NCI-H82 (cell line): ENCODE data around the gene SMARCC2.
"Not testable (repeated sequence)": the region's sequence is repeated elsewhere in the genome, so short reads cannot be mapped to it uniquely, and the experiment has no call there.

Experiments used
- DNase-seq: peaks from one replicate; lab custom pipeline; 2025; lab: John Stamatoyannopoulos, UW

SMARCC2 gene

DNA sequence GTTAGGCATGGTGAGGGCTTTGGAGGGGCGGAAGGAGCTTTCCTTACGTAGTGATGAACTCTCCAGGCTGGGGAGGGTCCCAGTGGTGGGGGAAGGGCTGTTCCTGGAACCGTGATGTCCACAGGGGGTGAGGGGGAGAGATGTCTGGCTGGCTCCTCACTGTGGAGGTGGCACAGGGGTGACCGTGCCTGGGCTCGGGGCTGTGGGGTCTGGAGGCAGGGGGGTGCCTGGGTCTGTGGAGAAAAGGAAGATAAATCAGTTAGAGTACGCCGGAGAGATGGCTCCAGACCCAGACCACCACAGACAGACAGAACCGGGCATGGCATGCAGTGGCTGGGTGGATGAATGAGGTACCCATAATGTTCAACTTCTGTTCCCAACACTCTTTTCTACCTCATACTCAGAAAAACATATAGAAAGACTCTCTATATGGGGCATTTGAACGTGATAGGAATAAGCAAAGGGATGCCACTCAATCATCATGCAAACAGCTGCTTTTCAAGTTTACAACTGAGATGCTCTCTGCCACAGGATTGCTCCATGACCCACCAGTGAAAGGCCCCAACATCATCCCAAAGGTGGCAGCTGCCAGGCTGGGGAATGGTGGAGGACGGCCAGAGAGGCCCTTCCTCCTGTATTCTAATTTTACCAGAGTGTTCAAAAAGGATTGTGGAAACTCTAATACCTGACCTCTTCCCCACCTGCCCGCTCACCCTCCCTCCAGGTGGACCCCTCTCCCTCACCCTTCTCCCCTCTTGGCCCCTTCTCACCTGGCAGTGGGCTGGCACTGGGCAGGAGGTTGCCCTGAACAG, 25.5 kb downstream of the SMARCC2 start:
- DNase-seq, result no peak

DNA sequence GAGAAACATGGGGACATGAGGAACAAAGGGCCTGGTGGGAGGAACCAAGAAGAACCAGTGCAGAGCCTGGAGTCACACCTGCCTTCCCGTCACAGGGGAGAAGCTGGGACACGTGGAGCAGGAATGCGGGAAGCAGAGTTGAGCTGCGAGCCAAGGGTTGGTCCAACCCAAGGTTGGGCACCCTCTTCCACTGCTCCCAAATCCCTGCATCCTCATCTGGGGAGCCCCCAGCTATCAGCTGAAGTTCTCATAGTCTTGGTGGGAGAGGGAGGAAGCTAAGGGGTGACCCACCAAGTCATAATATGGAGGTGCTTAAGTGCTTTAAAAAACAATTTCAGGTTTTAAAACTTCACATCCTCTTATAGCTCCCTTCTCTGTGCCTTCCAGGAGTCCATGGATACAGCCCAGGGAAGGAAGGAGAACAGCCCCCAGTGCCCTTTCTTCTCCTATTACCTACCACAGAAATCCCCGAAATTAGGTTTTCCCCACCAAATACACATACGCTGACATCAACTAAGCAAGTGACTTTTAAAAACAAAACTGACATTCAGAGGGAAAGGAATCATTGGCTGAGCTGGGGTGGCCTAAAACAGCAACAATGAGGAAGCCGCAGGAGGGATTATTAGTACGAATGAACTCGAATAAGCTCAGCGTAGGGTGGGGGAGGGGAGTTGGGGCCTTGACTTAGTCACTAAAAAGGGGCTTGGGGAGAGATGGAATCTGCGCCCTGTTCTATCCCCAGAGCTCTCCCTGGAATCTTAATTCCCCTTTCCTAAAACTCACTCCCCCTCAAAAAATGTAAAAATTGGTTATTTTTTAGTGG, 26.6 kb downstream of the SMARCC2 start:
- DNase-seq, result peak; percentile 47

DNA sequence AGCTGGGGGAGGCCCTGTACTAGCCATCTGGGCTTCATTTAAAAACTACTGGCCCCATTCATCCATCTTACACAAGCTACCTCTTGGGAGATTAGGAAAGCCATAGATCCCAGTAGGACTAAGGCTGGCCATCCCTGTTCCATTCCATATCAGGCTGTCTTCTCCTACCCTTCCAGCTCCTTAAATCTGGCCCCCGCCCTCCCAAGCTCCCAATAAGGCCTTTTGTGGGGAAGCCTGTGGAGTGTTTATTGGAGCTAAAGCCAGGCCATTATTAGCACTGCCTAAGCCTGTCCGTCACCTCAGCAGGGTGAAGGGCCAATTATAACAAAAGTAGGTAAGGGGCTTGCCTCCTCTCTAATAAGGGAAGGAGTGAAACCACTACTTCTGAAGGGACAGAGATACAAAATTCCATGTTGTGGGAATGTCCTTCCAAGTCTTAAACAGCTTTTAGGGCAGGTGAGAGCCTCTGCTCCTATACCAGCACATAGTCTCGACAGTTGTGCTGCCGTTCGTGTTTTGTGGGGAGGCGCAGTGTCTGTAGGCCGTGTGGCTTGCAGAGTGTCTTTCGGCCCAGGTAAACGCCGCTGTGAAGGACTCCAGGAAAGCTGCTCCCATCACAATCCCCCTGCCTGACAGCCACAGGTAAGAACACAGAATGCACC, 27.5 kb downstream of the SMARCC2 start:
- no peak for DNase-seq

DNA sequence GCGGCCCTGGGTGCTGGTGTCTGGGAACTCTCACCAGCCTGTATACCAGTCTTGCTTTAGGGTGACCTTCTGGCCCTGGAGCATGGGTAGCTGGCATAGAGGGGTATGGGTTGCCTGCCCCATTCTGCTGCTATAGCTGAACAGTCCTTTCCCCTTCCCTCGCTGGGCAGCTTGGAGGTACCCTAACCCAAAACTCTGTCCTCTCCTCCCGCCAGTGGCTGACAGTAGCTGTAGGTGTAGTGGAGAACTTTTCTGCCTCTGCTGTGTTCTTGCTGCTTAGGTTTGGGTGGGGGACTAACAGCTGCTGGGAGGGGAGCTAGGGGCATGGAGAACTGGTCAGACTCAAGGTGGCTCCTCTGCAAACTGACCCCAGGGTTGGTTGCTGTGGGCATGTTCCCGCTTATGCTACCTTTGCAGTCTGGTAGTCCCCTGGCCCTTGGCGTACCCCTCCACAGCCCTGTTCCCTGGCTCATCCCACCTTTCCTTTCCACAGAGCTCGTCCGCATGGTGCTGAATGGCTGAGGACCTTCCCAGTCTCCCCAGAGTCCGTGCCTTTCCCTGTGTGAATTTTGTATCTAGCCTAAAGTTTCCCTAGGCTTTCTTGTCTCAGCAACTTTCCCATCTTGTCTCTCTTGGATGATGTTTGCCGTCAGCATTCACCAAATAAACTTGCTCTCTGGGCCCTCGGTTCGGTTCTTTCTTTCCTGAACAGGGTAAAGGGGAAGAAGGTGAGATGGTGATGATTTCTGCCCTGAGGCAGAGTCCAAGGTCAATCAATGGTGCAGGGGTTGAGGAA, 28.2 kb downstream of the SMARCC2 start:
- no peak for DNase-seq

DNA sequence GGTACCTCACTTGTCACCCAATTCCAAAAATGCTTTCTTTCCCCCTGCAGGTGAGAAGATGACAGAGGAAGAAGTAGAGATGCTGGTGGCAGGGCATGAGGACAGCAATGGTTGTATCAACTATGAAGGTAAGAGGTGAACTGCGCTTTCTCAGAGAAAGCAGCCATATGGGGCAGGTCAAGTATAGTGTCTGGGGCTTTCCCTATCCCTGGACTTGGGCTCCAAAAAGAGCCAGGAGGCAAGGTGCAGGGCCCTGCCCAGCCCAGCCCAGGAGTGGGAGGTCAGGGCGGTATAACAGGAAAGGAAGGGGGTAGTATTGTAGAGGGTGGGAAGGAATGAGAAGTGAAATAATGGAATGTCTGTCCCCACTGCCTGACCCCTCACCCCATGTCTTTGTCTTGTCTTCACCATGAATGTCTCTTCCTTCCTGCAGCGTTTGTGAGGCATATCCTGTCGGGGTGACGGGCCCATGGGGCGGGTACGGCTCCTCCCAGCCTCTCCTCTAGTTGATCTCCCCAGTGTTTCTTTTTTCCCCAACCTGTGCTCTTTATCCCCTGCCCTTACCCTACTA, 29.0 kb downstream of the SMARCC2 start:
- DNase-seq, result no peak

DNA sequence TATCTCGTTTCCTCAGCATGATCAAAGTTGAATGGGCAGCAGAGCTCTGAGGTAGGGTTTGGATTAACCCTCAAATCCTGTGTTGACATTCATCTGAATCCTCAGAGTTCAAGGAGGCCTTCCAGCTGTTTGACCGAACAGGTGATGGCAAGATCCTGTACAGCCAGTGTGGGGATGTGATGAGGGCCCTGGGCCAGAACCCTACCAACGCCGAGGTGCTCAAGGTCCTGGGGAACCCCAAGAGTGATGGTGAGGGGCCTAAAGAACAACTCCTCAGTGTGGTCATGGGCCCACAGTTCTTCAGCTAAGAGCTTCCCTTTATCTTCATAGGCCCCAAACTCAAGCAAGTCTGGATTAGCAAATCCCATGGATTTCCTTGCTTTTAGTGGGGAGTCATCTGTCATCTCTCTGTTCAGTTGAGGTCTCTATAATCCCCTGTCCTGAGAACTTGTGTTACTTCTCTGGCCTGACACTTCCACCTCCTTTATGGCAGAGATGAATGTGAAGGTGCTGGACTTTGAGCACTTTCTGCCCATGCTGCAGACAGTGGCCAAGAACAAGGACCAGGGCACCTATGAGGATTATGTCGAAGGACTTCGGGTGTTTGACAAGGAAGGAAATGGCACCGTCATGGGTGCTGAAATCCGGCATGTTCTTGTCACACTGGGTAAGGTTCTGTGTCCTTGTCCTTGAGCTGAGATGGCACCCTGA, 29.6 kb downstream of the SMARCC2 start:
- DNase-seq, result no peak

DNA sequence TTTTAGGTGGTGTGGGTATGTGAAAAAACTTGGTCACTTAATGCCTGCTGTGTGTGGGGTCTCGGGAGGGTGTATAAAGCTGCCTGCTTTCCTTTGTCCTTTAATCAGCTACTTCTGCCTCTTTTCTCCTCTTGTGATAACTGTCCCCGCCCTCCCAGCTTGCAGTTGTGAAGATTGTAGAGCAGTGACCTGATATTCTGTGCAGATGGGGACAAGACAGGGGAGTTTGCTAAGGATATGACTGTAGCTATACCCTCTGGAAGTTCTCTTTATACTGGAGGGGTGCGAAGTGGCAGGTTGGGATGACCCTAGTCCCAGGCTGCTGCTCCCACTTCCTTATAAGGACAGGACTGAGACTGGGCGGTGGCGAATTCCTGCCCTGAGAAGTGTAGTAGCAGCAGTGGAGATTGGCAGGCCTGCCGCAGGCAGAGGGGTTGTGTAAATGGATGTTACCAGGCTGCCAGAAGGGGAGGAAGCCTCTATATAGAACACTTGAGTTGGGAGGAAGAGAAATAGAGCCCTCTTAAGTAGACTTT, 30.3 kb downstream of the SMARCC2 start:
- peak; percentile 59 for DNase-seq

DNA sequence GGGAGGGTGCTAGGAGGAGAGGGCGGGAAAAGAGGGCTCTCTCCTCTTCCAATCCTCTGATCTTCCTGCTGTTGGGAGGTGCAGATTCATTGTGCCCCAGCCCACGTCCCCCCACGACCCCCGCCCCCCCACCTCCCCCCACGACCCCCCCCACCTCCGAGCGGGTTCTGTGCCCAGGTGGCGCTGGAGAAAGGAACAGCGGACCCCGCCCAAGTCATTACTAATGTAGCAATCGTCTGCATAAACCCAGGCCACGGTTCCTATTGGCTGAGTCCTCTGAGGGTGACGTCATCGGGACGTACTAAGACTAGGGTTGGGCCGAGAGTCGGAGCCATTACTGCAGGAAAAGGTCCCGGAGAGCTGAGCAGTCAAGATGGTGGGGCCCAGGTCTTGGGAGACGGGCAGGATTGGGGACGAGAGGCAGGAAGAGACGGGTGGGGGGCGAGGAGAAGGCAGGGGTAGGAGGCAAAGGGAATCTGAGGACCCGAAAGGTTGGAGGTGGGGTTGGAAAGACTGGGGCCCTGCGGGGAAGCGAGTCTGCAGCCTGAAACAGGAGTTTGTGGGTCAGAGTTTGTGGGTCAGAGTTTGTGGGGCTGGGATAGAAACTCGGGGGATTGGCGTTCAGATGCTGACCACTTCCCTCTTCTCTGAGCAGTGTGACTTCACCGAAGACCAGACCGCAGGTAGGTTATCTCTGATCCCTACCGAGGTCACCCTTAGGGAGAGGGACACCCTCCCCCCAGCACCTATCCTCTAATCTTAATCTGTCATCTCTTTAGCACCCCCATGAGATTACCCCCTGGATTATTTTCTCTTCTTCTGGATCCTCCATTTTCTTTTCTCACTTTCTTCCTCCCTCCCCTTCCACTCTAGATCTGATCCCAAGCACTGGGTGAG, 31.0 kb downstream of the SMARCC2 start, which contains the start of gene MYL6:
Gene MYL6 (plus strand): TSS at position 331 of the 897 bp plus-strand sequence. CDS start 43 bp downstream, at position 374.
- peak; percentile 100 for DNase-seq

DNA sequence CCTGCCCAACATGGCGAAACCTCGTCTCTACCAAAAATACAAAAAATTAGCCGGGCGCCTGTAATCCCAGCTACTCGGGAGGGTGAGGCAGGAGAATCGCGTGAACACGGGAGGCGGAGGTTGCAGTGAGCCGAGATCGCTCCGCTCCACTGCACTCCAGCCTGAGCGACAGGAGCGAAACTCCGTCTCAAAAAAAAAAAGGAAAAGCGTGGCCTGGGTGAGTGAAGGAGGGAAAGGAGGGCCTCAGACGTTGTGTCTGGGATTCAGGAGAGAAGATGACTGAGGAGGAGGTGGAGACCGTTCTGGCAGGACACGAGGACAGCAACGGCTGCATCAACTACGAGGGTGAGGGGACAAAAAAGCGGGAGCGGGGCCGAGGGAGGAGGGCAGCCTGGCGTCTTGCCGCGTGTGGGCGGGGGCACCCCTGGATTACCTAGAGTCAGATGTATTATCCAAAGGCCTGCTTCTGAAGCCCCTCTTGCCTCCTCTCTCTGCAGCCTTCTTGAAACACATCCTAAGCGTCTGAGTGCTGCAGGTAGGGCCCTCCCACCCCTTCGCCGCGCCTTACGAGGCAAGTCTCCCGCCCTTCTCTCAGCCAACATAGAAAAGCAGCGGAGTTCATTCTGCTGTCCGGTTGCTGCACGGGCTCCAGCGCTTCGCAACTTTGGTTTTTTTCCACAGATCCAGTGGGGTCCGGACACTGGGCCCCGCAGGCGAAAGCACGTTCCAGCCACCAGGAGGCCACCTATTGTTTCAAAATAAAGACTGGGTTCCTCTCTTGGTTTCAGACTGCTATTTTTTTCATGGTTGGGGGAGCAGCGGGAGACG, 31.9 kb downstream of the SMARCC2 start:
- DNase-seq, result peak; percentile 87

DNA sequence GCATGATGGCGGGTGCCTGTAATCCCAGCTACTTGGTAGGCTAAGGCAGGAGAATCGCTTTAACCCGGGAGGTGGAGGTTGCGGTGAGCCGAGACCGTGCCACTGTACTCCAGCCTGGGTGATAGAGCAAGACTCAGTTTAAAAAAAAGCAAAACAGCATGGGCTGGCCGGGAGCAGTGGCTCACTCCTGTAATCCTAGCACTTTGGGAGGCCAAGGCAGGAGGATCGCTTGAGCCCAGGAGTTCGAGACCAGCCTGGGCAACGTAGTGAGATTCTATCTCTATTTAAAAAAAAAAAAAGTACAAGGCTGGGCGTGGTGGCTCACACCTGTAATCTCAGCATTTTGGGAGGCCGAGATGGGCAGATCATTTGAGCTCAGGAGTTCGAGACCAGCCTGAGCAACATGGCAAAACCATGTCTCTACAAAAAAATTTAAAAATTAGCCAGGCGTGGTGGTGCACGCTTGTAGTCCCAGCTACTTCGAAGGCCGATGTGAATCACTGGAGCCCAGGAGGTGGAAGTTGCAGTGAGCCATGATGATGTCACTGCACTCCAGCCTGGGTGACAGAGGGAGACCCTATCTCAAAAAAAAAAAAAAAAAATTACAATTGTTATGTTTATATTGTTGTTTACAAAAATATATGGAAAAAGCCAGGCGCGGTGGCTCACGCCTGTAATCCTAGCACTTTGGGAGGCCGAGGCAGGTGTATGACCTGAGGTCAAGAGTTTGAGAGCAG, 32.7 kb downstream of the SMARCC2 start:
- not testable (repeated sequence) for DNase-seq

DNA sequence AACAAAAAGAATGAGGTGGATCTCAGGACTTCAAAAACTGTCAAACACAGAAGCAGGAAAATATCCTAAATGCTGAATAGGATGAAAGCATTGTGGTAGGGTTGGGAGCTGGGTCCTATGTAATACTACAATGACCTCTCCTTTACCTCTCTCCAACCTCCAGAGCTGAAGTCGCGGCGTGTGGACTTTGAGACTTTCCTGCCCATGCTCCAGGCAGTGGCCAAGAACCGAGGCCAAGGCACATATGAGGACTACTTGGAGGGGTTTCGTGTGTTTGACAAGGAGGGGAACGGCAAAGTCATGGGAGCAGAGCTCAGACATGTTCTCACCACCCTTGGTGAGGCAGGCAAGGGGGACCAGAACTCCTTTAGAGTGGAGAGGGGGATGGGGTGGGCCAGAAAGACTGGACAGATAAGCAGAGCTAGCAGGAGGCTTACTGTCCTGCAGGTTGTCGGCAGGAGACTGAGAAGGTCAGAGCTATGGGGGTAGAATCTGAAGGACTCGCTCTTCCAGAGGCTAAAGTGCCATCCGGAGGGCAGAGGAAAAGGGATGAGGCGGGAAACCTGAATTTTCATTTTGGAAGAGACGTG, 33.9 kb downstream of the SMARCC2 start:
- no peak for DNase-seq

DNA sequence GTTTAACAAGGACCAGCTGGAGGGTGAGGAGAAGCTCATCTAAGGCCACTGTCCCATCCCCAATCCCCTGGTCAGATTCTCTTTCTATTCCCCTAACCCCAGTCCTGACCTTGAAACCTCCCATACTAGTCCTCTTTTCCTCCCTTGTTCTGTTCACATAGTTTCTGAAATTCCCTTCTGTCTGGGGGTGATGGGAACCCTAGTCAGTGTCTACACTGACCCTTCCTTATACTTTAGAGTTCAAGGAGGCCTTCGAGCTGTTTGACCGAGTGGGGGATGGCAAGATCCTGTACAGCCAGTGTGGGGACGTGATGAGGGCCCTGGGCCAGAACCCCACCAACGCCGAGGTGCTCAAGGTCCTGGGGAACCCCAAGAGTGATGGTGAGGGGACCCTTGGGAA, 34.5 kb downstream of the SMARCC2 start:
- no peak for DNase-seq

DNA sequence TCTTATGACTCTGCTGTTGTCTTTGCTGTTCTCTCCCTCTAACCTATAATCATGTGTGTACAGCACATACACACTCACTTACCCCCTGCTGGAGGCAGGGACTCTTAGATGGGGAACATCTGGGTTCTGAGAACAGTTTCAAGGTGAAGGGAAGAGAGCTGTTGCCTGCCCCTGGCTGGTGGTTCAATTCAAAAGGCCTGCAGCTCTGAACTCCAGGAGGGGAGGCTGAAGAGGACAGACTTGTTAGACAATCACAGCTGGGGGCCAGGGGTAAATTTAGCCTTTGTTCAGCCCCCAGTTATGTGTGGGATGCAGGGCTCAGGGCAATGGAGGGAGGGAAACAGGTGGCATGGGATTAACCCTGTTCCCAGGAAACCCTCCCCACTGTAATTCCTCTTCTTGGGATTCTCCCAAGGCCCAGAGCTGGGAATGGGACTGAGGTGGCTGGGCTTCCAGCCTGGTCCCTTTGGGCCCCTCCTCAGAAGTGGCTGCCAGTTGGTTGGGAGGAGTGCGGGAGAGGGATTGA, 35.0 kb downstream of the SMARCC2 start:
- DNase-seq, result peak; percentile 90

DNA sequence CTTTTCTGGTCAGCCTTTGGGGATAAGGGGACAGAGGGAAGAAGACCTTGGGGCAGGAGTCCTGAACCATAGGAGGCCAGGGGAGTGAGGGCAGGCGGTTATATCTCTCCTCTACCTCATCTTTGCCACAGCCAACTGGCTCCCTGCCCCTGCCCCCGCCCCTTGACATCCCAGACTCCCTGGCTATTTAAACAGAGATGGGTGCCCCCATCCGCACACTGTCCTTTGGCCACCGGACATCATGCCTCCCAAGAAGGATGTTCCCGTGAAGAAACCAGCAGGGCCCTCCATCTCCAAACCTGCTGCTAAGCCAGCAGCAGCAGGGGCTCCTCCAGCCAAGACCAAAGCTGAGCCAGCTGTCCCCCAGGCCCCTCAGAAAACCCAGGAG, 35.6 kb downstream of the SMARCC2 start:
- DNase-seq, result no peak

DNA sequence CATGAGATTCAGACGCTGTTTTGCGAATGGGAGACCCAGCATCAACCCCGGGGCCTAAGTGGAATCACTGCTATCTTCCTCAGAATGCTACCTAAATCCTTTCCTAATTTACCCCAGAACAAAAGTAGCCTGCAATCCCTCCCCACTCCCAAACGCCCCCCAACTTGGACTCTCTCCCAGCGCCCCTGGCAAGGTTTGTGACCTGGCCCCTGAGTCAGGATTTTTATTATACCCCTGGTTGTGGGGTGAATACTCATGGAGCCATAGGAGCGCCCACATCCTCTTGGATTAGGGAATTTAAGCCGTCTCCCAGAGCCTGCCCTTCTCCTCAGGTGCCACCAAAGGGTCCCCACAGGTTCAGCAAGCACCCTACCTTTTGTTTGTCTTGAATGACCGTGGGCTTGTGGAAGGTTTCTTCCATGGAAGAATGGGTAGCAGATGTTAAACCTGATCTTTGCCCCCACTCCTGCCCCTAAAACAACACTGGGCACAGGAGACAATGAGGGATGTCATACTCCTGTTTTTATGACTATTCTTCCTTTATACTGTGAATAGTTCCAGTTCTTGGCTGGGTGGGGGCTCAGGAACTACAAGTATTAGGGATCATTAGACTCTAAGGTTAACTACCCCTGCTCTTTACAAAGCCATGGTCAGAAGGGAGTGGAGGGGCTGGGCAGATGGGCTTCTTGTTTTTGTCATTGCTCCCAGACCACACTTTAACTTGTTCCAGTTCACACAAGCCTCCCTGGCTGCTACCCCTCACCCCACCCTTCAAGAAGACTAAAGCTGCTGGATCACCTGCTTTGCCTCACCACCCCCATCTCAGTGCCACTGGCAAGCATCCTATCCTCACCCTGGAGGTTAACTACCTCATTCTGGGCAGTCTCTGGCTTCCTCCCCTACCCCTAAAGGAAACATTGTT, 36.3 kb downstream of the SMARCC2 start:
- peak; percentile 28 for DNase-seq

DNA sequence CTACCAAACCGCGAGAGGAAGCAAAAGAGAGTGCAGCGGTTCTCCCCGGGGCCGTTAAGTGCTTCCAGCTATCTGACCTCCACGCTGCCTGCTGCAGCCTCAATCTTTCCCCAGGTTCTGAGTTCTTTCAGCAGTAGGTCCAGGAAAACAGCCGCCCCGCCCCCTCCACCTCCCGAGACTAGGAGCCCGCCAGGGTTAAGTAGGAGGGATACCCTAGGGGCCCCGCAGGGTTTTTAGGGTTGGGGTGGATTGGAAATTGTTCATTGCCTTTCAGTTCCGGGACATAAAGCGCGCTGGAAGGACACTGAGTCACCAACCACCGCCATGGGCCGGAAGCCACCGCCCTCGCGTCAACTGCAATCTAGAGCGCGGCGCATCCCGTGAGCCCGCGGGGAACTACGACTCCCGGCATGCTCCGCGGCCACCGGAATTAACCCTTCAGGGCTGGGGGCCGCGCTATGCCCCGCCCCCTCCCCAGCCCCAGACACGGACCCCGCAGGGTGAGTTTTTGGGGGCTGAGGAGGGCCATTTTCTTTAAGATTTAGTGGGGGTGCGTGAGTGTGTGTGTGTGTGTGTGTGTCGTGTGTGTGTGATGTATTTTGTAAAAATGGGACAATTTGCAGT, 37.0 kb downstream of the SMARCC2 start, which contains the start of gene MYL6B:
Gene MYL6B (plus strand): TSS at position 456 of the 624 bp plus-strand sequence. CDS start 1,332 bp downstream, outside the sequence.
- DNase-seq, result peak; percentile 95
